Measurements from ENCODE around the gene RAD9A.

GRCh38 chr11:67367761-67368227, 24.0 kb upstream of the RAD9A start:
- TF ChIP-seq EP300 (IDR thresholded peaks at IDR 0.05) = no peak
- TF ChIP-seq CTCF (IDR thresholded peaks at IDR 0.05) = no peak

All from ovary (tissue), 3 donors.